NCI-H1930 (cell line): ENCODE measurements around the gene RRM2.

ENCODE experiments used
- DNase-seq, 2 experiments: peaks; one replicate each; lab custom pipeline; 2025; lab: John Stamatoyannopoulos, UW

The RRM2 gene

DNA sequence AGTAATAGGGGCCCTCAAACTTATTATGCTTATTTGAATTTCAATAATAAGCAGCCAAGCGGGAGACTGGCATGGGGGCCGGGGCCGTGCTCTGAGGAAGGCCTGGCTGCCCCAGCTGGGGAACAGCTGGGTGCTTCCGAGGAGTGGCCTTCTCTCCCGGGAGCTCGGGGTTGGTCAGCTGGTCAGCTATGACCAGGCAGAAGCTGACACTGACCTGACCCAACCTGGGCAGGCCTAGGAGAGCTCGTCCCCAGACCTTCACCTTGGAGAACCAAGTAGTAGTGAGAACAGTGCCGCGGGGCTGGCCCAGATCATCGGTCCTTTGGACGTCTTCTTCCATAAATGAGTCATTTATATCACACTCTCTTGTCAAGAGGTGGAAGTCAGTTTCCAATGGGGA is 36.1 kb downstream of the RRM2 start:
- no peak for DNase-seq

DNA sequence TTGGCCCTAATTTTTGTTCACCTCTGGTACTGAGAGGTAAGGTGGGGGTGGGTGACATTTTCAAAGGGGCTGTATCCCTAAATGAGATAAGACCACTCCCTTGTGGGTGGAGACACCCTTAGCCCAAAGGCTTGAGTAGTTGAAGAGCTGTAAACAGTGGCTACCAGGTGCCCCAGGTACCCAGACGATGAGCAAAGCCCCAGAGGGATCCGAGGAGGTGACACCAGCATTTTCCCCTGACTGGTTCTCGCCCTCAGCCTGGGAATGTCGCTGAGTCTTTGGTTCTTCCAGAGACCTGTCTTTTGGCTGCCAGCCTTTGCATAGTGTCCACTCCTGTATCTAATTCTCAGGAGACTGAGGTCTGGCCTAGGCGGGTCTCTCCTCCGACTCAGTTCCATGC is 36.5 kb downstream of the RRM2 start:
- no peak for DNase-seq

GRCh38 chr2:10159581-10160131 is 37.1 kb downstream of the RRM2 start:
- DNase-seq: no peak

DNA sequence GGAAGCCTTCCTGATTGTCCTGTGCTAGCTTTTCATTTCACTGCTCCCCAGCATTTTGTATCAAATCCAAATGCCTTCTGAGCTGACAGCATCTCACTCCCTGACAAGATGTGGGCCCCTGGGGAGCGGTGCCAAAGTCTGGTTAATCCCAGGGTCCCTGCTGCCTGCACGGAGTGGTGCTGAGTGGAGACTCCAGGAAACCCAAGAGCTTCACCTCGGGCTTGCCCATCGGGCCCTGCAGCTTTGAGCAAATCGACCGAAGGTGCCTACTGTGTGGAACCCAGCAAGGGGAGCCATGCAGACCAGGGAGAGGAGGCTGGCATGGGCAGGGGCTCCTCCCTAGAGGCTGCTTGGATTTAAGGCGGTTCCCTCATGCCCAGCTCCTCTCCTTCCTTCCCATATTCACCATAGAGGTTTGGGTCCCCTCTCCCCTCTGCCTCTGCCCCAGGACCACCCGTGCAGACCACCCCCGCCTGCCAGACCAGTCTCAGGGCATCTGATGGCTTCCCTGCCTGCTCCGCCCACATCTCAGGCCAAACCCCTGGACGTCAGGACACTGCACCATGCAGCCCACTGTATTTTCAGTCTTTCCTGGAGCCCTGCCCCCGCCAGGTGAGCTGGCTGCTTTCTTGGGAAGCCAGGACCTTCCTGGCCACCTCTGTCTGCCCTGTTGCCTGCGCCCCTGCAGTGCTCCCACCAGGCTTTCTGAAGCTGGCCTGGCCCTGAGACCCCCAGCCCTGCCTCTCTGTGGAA is 37.8 kb downstream of the RRM2 start:
- no peak for DNase-seq

DNA sequence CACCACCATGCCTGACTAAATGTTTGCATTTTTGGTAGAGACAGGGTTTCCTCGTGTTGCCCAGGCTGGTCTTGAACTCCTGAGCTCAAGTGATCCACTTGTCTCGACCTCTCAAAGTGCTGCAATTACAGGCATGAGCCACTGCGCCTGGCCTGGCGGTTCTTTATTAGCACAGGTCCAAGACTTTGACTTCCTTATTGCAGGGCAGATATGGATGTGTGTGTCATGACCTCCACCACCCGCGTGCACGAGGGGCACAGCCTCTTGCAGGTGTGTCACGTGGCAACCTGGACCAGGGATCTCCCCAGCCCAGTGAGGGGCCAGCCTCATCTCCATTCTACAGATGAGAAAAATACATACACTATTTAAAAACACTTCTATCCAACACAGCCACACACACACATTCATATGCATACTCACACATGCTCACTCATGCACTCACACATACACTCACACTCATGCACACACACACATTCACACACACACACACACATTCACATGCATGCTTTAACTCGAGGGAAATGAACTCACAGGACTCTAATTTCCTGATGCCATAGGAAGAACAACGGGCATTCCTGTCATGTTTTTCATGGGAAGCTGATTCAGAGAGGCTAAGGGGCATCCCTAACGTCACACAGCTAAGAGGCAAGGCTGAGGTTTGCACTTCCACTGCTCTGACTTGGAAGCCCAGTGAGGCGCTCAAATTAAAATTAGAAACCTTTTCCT is 38.8 kb downstream of the RRM2 start:
- no peak for DNase-seq

GRCh38 chr2:10161961-10162441 is 39.5 kb downstream of the RRM2 start:
- no peak for DNase-seq

GRCh38 chr2:10162586-10163497 is 40.3 kb downstream of the RRM2 start:
- no peak for DNase-seq

GRCh38 chr2:10163498-10164486 is 41.3 kb downstream of the RRM2 start:
- no peak for DNase-seq

DNA sequence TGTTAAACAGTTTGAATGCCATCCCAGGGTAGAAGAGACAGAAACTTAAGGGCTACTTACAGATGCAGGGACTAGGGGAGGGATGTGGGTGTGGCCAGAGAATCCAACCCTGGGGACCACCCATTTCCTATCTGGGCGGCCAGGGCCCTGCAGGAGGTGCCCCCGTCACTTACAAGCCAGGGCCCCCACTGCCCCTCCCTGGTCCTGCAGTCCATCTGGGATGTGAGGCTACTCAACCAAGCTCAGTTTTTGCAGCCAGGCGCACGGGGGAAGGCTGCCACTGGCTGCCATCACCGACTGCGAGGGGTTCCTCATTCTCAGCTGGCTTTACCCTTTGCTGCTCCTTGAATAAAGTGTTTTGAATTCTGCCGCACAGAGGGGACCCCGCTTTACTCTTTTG is 42.1 kb downstream of the RRM2 start:
- no peak for DNase-seq

- no peak for DNase-seq
Measured at GRCh38 chr2:10165282-10165681, 42.7 kb downstream of the RRM2 start.

- DNase-seq: no peak
Measured at GRCh38 chr2:10165861-10166675, 43.5 kb downstream of the RRM2 start.

DNA sequence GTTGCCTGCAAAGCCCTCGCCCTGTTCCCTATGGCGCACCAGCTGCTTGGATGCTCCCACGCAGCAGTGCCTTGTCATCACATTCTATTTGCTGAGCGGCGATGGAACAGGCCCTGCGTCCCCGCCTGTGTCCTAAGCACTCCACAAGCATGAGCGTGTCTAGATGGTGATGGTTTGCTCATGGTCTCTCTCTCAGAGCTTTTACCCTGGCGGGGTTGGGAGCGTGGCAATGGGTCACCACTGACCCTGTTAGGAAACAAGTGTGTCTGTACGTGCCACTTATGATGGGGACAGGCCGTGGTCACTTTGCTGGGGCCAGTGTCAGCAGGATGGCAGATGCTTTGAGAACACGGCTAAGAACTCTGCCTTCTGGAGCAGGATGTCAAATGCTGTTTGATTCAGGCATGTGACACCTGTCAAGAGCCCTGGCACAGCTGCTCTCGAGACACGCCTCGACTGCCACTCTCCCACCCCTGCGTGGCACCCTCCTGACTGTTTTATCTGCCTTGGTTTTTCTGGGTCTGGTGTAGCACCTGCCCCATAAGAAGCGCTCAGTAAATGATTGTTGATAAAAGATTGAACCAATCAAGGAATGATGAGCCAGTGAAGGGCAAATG is 44.2 kb downstream of the RRM2 start:
- DNase-seq: no peak

DNA sequence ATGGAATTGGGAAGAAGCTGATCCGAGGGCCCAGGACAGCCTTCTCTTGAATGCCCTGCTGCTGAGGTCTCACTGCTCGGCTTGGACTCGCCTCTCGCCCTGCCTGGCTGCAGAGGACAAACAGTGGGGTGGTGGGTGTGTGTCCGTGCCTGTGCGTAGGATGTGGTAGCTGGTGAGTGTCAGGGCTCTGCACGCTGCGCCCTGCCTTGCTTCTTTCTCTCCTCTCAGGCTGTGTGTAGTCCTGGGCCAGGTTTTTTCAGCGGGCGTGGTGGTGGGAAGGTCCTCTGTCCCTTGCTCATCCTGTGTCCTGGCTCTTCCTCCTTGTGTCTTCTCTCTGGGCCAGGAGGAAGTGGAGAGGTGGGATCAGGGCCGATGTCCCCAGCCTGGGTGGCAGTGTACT is 44.8 kb downstream of the RRM2 start:
- no peak for DNase-seq

DNA sequence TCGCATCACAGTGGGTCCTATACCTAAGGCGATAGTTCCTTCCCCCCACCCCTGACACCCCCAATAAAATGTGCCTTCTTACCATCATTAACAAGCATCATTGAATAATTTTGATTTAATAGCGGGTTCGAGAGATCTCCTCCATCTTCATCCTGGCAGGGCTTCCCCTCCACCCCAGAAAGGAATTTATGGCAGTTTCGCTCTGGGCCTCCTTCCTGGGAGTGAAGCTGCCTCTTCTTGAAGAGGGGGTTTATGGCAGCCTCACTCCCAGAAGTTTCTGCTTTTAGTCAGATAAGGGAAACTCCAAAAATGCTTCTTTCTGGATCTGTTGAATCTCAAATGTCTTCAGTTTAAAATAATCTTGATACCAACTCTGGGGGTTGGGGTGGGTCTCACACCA is 45.7 kb downstream of the RRM2 start:
- DNase-seq: no peak

GRCh38 chr2:10169053-10169578 is 46.6 kb downstream of the RRM2 start:
- no peak for DNase-seq

GRCh38 chr2:10169581-10169980 is 47.0 kb downstream of the RRM2 start:
- no peak for DNase-seq

GRCh38 chr2:10170256-10170655 is 47.7 kb downstream of the RRM2 start:
- DNase-seq: no peak

DNA sequence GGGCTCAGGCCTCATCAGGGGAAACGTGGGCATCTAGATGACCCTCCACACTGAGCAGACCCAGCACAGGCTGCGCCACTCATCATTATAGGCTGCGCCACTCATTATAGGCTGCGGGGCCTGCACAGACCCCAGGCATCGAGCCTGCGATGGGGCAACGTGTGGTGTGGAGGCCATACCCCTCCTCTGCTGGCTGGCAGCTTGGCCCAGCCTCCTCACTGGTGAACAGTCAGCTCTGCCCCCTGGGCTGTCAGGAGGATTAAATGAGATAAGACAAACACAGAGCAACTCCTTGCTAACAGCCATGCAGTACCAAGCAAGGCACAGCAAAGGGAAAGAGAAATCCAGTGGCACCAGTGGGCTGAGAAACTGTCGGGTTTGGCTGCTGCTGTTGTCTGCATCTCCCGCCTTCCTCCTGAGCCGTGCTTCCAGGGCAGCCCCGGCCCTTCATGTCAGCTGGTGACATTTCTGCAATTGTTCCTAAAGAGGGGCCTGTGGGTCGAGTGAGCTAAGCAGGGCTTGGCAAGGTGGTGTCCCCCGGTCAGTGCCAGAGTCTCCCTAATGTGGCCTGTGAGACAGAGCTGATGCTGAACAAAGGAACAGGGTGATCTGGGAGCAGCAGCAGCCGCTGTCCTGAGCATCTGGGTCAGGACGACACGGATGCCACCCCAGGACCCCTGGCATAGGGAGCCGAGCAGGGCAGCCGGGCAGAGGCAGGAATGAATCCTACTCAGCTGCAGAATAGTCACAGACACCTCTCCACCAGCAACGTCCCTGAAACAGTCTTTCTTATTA is 48.7 kb downstream of the RRM2 start:
- DNase-seq: no peak
